ENCODE results near the gene CNOT6.
"Not testable (repeated sequence)": the region's sequence is repeated elsewhere in the genome, so short reads cannot be mapped to it uniquely, and the experiment has no call there.

The CNOT6 gene

GRCh38 chr5:180516440-180516839 is 22.3 kb downstream of the CNOT6 start:
- no peak for DNase-seq (ENCODE audit: low read depth, low spot score)

DNA sequence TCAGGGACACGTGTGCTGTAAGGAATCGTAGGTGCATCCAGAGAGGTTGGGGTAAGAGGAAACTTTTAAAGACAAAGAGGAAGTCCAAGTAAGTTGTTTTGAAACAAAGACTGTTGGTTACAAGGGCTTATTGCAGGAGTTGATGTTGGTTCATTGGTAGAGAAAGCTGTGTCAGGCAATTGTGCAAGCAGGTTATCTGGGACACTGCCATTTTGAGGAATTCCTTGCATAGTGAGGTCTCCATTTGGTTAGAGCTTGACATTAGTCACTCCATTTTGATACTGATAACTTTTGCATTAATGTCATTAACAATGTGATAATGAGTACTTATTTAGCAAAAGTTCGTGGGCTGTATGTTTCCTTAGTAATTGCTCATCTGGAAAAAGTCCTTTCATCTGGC is 24.9 kb downstream of the CNOT6 start:
- no peak for DNase-seq (ENCODE audit: low read depth, low spot score)

DNA sequence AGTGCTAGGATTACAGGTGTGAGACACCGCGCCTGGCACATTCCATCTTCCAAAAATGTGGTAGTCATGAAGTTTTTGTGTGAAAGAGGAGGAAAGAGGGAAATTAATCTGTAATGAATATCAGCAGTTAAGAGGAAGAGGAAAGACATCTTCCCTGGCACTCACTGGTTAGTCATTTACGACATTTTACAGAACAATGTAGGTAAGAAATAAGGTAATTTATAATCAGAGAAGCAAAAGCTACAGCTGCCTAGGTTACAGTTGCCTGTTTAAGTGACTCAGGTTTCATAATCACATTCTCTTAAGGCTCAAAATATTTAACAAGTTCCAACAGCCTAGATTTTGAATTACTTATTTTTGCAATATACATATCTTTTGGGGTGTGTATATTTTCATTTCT is 26.9 kb downstream of the CNOT6 start:
- no peak for DNase-seq (ENCODE audit: low read depth, low spot score)

DNA sequence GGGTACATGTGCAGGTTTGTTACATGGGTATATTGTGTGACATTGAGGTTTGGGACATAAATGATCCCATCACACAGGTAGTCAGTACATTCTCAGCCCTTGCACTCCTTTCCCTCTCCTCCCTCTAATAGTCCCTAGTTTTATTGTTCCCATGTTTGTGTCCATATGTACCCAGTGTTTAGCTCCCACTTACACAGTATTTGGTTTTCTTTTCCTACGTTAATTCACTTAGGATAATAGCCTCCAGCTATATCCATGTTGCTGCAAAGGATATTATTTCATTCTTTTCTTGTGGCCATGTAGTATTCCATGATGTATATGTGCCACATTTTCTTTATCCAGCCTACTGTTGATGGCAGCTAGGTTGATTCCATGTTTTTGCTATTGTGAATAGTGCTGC is 27.4 kb downstream of the CNOT6 start:
- no peak for DNase-seq (ENCODE audit: low read depth, low spot score)

DNA sequence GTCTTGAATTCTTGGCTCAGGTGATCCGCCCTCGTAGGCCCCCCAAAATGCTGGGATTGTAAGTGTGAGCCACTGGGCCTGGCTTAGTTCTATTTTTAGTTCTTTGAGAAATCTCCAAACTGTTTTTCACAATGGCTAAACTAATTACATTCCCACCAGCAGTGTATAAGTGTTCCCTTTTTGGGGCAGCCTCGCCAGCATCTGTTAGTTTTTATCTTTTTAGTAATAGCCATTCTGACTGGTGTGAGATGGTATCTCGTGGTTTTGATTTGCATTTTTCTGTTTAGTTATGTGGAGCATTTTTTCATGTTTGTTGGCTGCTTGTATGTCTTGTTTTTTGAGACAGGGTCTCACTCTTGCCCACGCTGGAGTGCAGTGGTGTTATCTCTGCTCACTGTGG is 28.2 kb downstream of the CNOT6 start:
- DNase-seq (ENCODE audit: low read depth, low spot score) = no peak

- no peak for DNase-seq (ENCODE audit: low read depth, low spot score)
Measured at GRCh38 chr5:180523629-180524466, 29.7 kb downstream of the CNOT6 start.

- DNase-seq (ENCODE audit: low read depth, low spot score) = no peak
Measured at GRCh38 chr5:180525399-180525798, 31.2 kb downstream of the CNOT6 start.

GRCh38 chr5:180526269-180526668 is 32.1 kb downstream of the CNOT6 start:
- no peak for DNase-seq (ENCODE audit: low read depth, low spot score)

- no peak for DNase-seq (ENCODE audit: low read depth, low spot score)
Measured at GRCh38 chr5:180527659-180528058, 33.5 kb downstream of the CNOT6 start.

- not testable (repeated sequence) for DNase-seq (ENCODE audit: low read depth, low spot score)
Measured at GRCh38 chr5:180531036-180531585, 36.9 kb downstream of the CNOT6 start.

- DNase-seq (ENCODE audit: low read depth, low spot score) = no peak
Measured at GRCh38 chr5:180532268-180532667, 38.1 kb downstream of the CNOT6 start.

- no peak for DNase-seq (ENCODE audit: low read depth, low spot score)
Measured at GRCh38 chr5:180533845-180534244, 39.7 kb downstream of the CNOT6 start.

DNA sequence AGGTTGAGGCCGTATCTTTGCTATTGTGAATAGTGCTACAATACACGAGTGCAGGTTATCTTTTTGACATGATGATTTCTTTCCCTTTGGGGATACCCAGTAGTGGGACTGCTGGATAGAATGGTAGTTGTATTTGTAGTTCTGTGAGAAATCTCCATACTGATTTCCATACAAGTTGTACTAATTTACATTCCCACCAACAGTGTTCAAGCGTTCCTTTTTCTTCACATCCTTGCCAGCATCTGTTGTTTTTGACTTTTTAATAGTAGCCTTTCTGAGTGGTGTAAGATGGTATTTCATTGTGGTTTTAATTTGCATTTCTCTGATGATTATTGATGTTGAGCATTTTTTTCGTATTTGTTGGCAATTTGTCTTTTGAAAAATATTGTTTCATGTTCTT is 41.4 kb downstream of the CNOT6 start:
- no peak for DNase-seq (ENCODE audit: low read depth, low spot score)

- no peak for DNase-seq (ENCODE audit: low read depth, low spot score)
Measured at GRCh38 chr5:180540050-180540694, 46.0 kb downstream of the CNOT6 start.

DNA sequence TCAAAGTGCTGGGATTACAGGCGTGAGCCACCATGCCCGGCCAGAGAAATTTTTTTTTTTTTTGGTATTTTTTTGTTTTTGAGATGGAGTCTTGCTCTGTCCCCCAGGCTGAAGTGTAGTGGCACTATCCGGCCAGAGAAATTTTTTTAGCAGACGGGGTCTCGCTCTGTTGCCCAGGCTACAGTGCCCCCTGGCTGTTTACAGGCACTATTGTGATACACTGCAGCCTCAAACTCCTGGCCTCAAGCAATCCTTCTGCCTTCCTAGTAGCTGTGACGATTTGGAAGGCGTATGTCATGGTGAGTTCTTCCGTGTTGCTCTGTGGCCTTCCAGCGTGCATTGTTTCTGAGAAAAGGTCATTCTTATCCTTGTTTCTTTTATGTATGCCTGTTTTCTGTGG is 47.5 kb downstream of the CNOT6 start:
- no peak for DNase-seq (ENCODE audit: low read depth, low spot score)

- DNase-seq (ENCODE audit: low read depth, low spot score) = no peak
Measured at GRCh38 chr5:180545248-180545647, 51.1 kb downstream of the CNOT6 start.

DNA sequence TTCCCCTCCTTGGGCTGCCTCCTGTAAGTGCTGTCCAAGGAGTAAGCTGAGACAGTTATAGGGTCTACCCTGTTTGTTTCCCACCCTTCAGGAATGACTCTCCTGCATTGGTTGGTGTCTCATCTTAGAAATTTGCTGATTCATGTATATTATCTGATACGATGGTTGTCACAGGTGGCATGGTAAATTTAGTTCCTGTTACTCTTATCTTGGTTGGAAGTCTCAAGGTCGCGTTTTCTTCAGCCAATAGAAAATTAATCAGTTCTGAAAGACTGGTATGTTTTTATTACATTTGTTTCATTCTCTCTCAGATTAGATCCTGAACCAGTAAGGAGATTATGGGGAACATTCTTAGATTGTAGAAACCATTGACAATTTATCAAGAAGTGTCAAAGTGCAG is 54.4 kb downstream of the CNOT6 start:
- DNase-seq (ENCODE audit: low read depth, low spot score) = no peak

- no peak for DNase-seq (ENCODE audit: low read depth, low spot score)
Measured at GRCh38 chr5:180553530-180553929, 59.4 kb downstream of the CNOT6 start.

DNA sequence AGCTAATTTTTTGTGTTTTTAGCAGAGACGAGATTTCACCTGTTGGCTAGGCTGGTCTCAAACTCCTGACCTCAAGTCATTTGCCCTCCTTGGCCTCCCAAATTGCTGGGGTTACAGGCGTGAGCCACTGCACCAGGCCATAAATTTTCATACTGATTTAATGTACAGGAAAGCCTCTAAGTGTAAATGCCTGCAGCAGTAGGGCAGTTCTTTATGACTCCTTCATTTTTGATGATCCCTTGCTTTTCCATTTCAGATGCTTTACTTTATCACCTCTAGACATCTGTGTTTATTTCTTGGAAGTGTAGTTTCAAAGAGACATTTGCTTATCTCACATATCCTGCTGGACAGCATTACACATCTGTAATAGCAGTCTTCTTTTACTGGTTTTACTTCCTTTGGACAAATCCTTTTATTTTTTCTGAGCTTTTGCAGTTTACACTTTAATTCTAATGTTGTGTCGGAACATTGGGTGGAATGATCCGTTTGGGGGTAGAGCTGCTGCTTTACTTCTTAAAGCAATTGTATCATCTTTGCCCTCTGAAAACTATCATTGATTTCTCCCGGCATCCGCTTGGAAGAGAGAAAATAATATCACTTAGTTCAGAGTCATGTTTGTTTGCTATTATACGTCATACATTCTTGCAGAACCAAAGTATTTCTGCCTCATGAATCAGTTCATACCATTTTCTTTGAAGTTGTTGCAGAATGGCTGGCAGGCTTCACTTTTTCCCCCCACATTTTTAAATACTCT is 61.2 kb downstream of the CNOT6 start:
- DNase-seq (ENCODE audit: low read depth, low spot score) = no peak

DNA sequence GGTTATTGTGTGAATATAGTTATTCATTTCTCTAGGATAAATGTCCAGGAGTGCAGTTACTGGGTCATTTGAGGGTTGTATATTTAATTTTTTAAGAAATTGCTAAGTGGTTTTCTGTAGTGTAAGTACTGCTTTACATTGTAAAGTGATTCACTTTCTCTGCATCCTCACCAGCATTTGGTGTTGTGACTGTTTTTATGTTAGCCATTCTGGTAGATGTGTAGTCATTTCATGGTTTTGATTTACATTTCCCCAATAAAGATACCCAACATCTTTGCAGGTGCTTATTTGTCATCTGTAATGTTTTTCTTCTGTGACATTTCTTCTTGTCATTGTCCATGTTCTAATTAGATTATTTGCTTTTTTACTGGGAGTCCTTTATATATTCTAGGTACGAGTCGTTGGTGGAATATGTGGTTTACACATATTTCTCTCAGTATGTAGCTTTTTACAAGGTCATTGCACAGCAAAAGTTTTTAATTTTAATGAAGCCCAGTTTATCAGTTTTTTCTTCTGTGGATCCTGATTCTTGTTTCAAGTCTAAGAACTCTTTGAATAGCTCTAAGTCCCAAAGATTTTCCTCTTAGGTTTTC is 63.1 kb downstream of the CNOT6 start:
- no peak for DNase-seq (ENCODE audit: low read depth, low spot score)

- no peak for DNase-seq (ENCODE audit: low read depth, low spot score)
Measured at GRCh38 chr5:180558232-180558631, 64.1 kb downstream of the CNOT6 start.

DNA sequence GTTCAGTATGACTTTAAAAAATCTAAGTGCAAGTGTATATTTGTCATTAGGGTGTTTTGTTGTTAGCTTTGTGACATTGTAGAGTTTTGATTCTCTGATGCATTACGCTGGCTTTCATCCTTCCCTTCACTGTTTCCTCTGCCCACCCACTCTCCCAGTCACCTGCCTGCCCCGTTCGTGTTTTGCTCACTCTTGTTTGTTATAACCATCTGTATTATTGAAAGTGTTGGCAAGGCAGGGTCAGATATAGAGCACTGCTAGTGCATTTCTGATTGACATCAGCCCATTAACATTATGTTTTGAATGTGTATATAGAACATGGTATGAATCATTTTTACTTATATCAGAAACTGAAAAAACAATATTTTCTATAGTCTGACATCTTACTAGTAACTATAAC is 69.8 kb downstream of the CNOT6 start:
- no peak for DNase-seq (ENCODE audit: low read depth, low spot score)

Data from brain pericyte (primary cell).